Spinal cord (tissue), 10 donors: Measurements from ENCODE around the gene PRKCE. TPM values are rescaled to one million over a fixed set of nuclear protein-coding genes. Genes with fewer than 3 reads are reported as not detected.

Source experiments
- DNase-seq, 6 donors: peaks; one replicate each; pipeline versions ENCODE4 v3.0.0 to v3.0.0-alpha.2; 2013 to 2015; ENCODE audit warnings: low spot score in 6 of 6, low read depth in 4 of 6
- H3K27ac ChIP-seq: one replicate; pipeline ENCODE4 v1.5.1; 2013; ENCODE audit warnings: low read depth, low read length, control low read depth
- H3K27me3 ChIP-seq: one replicate; pipeline ENCODE4 v1.6.1; 2013; ENCODE audit warnings: low read length; ENCODE audit not compliant: control insufficient read depth, insufficient read depth
- H3K36me3 ChIP-seq: one replicate; pipeline ENCODE4 v1.6.1; 2013; ENCODE audit warnings: low read length; ENCODE audit not compliant: control insufficient read depth, insufficient read depth
- H3K4me1 ChIP-seq: one replicate; pipeline ENCODE4 v1.6.1; 2013; ENCODE audit warnings: low read length; ENCODE audit not compliant: control insufficient read depth, insufficient read depth
- H3K4me3 ChIP-seq: one replicate; pipeline ENCODE4 v1.5.1; 2013; ENCODE audit warnings: low read depth, low read length, control low read depth
- H3K9me3 ChIP-seq: one replicate; pipeline ENCODE4 v1.6.1; 2013; ENCODE audit warnings: low read length; ENCODE audit not compliant: control insufficient read depth, insufficient read depth
- WGBS: methylation state at CpG from one replicate; pipeline ENCODE4 v1.1.5; 2013; ENCODE audit warnings: missing lambda C conversion rate; ENCODE audit not compliant: insufficient coverage; 5-methylcytosine and 5-hydroxymethylcytosine counted together
- polyA plus RNA-seq, 2 donors: library from polyadenylated mRNA; unstranded; fragments of 120-200 nt; gene quantifications; one replicate each; pipeline ENCODE4 v1.2.1, GENCODE V29; 2013; ENCODE audit not compliant: insufficient read length in 2 of 2
- total RNA-seq, 2 donors: library from RNA; depleted of rRNA in 1 of 2; stranded (reverse); fragments of 120-200 nt in 1 of 2; fragments of >200 nt in 1 of 2; gene quantifications; one replicate each; pipeline versions ENCODE4 v1.2.3 to v1.2.4, GENCODE V29; 2013 to 2014
- donor health status: healthy.

Gene PRKCE
- total and polyA plus RNA-seq, 4 donors: 22.9 to 48.5 (median 37.4) TPM

DNA sequence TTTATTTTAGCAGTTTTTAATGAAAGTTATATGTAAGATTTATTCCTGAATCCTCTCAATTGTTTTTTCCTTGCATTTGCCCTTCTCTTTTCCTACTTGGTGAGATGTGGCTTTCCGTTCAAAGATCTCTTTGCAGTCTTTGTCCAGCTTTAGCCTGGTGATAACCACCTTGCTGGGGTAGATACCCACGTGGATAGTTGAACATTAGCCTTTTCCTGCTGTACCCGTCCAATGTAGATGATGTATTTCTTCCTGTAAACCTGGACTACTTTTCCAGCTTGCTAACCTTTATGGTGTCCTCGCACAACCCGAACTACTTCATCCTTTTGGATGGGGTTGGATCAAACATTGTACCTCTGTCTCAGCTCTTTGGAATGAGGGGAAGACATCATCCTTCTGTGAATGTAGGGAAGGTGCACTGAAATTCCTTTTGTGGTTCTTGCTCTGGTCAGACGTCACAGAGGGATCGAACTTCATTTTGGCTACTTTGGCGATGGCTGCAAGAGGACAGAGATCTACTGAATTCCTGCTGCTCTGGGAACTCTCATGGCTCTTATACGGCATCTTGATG, 352.5 kb downstream of the PRKCE start:
- H3K4me1 ChIP-seq: no peaks in the 10 kb centered on the region
- H3K4me3 ChIP-seq: no peak overlapping the region
- H3K9me3 ChIP-seq: no peaks in the 10 kb centered on the region
- no peak for DNase-seq
- H3K27ac ChIP-seq: no peak overlapping the region
- no peaks in the 10 kb centered on the region for H3K27me3 ChIP-seq
- peaks cover 19% of the 10 kb centered on the region for H3K36me3 ChIP-seq
- 96% methylated on average over 5 of the region's 9 CpGs for WGBS

DNA sequence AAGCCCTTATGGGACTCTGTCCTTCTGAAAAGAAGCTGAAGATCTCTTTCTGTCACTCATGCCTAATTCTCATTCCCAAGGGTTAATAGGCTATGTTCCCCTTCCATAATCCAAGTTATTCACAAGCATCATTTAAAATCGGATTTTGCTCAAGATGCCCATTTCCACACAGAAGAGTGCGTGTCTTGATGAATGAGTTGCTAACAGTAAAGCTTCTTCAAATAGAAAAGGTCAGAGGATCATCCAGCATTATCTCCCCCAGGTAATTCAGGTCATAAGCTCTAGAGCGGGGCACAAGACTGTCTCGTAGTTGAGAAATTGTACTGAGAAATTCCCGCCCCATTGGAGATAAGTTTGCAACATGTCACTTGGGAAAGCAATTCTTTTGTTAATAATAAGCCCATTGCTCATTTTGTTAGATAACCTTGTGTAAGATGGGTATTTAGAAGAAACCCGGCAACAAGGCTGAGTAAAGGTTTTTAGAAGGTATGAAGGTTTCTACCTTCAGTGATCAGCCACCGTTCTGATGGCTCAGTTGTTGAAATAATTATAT, 355.1 kb downstream of the PRKCE start:
- Histone ChIP-seq H3K4me1 (no peaks in the 10 kb centered on the region), H3K36me3 (peaks cover 19% of the 10 kb centered on the region), H3K27ac (no peak overlapping the region), H3K27me3 (no peaks in the 10 kb centered on the region), H3K4me3 (no peak overlapping the region), H3K9me3 (no peaks in the 10 kb centered on the region)
- no peak for DNase-seq
- WGBS: 94% methylated on average over 2 of the region's 7 CpGs

DNA sequence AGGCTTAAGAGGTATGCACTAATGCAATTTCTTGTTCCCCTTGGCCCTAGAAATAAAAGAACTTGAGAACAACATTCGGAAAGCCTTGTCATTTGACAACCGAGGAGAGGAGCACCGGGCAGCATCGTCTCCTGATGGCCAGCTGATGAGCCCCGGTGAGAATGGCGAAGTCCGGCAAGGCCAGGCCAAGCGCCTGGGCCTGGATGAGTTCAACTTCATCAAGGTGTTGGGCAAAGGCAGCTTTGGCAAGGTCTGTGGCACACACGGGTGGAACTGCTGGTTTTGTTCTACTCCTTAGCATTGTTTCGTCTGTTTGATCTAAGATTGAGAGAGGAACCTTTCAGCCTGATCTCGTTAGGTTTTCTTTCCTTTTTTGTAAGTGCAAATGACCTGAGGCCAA, 355.9 kb downstream of the PRKCE start:
- Histone ChIP-seq H3K4me3 (no peak overlapping the region), H3K27ac (no peak overlapping the region), H3K4me1 (no peaks in the 10 kb centered on the region), H3K9me3 (no peaks in the 10 kb centered on the region), H3K27me3 (no peaks in the 10 kb centered on the region), H3K36me3 (peaks cover 18% of the 10 kb centered on the region)
- no peak for DNase-seq
- 92% methylated on average over 10 of the region's 11 CpGs for WGBS

DNA sequence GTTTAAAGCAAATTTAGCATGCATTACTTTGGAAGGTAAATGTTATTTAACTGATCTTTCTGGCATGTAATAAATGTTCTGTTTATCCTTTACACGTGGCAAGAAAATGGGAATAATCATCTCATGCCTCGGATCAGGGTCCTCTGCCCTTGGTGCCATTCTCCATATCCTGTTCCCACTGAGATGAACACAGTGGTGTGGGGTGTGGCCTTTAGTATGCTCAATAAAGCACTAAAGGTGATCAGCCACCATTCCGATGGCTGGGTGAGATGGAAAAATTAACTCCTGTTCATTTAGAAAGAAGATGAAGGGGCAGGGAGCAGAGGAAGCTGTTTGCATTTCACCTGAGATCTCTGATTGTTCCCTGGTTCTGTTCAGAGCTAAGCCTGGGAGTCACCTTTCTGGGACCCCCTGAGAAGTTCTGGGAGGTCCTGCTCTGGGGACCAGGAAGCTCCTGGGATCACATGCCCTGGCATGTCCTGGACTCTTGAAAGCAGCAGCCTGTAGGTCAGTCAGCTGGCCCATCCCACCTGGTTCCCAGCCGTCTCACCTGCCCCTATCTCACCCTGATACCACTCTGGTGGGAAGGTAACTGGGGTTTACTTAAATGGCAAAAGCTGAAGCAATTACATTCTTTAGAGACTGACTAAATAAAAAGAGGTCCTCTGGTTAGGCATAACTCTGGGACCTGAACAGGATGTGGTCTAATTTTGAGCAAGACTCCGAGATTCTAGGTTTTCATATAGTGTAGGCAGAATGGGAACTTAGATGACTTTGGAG, 356.8 kb downstream of the PRKCE start:
- WGBS: 84% methylated on average over 3 of the region's 5 CpGs

DNA sequence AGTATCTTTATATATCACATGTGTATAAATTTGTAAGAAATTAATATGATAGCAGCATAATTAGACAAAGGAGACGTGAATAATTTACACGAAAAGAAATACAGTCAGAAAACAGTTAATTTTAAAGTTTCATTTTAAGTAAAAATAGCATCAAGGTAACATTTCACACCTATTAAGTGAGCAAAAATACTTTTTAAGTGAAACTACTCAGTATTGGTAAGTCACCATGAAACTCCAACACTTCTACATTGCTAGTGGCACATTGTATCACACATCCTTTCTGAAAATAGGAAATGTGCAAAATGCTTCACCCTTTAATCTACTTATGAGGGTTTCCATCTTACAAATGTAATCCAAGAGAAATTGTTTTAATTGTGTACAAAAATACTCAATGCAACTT, 357.8 kb downstream of the PRKCE start:
- WGBS: no CpG with 5 or more reads among the region's 2 CpGs
- H3K27ac ChIP-seq: no peak overlapping the region
- H3K4me1 ChIP-seq: no peaks in the 10 kb centered on the region
- no peak for DNase-seq
- H3K27me3 ChIP-seq: no peaks in the 10 kb centered on the region
- no peaks in the 10 kb centered on the region for H3K9me3 ChIP-seq
- peaks cover 18% of the 10 kb centered on the region for H3K36me3 ChIP-seq
- no peak overlapping the region for H3K4me3 ChIP-seq

More for the DNA sequence above, 356.8 kb downstream of the PRKCE start:
- DNase-seq: no peak
- Histone ChIP-seq H3K27ac (no peak overlapping the region), H3K27me3 (no peaks in the 10 kb centered on the region), H3K4me3 (no peak overlapping the region), H3K36me3 (peaks cover 19% of the 10 kb centered on the region), H3K9me3 (no peaks in the 10 kb centered on the region), H3K4me1 (no peaks in the 10 kb centered on the region)

DNA sequence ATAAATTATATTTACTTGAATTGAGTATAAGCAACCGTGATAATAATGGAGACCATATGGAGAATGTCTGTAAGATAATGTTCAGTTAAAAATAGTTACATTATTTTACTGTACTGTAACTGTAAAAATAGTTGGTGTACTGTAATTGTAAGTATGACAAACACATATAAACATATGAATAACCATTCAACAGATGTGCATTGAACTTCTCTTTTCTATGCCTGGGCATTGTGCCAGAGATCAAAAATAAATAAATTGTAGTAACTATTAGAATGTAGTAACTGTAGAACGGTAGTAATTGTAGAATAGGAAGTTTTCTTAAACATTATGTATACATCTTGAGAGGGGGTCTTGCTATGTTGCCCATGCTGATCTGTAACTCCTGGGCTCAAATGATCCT, 358.3 kb downstream of the PRKCE start:
- no peak for DNase-seq
- no peaks in the 10 kb centered on the region for H3K27me3 ChIP-seq
- H3K27ac ChIP-seq: no peak overlapping the region
- peaks cover 16% of the 10 kb centered on the region for H3K36me3 ChIP-seq
- no peak overlapping the region for H3K4me3 ChIP-seq
- no CpG with 5 or more reads among the region's 2 CpGs for WGBS
- no peaks in the 10 kb centered on the region for H3K4me1 ChIP-seq
- no peaks in the 10 kb centered on the region for H3K9me3 ChIP-seq

DNA sequence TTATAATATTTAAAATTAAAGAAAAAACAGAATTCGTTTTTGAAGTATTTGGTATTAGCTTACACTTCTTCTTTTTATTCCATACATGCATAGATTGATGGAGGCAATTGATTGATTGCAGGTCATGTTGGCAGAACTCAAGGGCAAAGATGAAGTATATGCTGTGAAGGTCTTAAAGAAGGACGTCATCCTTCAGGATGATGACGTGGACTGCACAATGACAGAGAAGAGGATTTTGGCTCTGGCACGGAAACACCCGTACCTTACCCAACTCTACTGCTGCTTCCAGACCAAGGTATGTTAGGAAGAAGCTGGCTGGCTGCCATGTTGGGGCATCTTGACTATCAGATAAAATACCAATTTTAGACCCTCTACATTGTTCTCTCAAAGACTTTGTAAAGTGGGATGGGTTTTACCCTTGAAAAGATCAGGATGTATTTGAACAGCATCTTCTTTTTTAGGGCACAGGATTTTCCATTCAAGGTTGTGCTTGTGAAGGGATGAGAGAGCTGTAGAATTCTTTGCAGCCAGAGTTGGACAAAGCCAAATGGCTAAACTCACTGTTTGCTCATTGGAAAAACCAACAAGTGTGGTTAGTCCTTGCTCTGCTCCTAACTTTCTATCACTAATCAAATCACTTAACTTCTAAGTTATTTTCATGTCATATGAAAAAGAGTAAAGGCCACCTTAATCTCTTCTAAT, 358.9 kb downstream of the PRKCE start:
- DNase-seq: no peak
- no CpG with 5 or more reads among the region's 5 CpGs for WGBS
- Histone ChIP-seq H3K36me3 (peaks cover 12% of the 10 kb centered on the region), H3K4me3 (no peak overlapping the region), H3K27ac (no peak overlapping the region), H3K4me1 (no peaks in the 10 kb centered on the region), H3K9me3 (no peaks in the 10 kb centered on the region), H3K27me3 (no peaks in the 10 kb centered on the region)

DNA sequence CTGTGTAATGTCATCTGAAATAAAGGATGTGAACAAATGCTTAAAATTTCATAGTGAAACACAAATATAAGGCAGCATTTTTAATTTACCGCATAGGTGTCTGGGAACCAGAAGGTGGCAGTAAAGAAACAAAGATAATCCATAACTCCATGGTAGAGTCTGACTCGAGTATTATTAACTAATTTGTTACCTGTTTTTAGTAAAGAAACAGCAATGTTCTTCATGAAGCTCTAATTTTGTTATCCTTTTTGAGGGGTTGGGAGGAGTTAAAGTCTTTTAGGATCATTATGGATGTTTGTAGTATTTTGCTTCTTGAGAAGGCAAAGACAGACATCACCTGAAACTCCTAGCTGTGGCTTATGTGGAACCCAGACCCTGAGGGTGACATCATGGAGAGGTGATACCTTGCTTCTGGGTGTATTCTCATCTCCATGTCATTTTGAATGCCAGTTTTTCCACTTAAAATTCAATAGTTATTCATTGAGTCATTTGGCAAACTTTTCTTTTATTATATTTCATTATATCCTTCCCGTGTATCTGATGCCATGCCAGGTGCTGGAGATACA, 359.5 kb downstream of the PRKCE start:
- Histone ChIP-seq H3K27me3 (no peaks in the 10 kb centered on the region), H3K36me3 (peaks cover 12% of the 10 kb centered on the region), H3K4me3 (no peak overlapping the region), H3K27ac (no peak overlapping the region), H3K9me3 (no peaks in the 10 kb centered on the region), H3K4me1 (no peaks in the 10 kb centered on the region)
- peak in 2 of 6 donors; percentile 61 to 82 for DNase-seq
- WGBS: no CpG with 5 or more reads among the region's 3 CpGs

DNA sequence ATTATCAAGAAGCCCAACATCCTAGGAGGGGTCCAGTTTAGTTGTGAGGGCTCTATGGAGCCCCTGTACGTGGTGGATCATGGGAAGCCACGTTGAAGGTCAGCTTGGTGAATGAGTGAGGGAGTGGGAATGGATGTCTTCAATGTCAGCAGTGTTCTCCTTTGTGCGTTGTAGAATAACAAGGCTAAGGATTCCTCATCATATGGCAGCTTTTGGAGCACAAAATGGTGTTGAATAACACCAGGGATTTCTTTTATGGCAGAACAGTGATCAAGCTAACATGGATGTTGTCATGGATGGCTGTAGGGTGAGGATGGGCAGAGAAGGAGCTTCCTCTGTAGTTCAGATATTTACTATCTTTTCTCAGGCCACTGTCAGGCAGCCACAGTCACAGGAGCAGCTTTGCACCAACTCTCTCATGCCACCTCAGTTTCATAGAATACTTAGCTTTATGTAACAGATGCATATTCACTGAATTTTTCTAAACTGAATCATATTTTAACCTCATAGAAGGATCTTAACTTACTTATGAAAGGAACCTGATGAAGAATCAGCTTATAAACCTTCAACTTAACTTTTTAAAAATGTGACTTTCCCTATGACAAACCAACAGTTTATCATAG, 361.3 kb downstream of the PRKCE start:
- H3K4me1 ChIP-seq: no peaks in the 10 kb centered on the region
- WGBS: 79% methylated on average over 3 of the region's 3 CpGs
- H3K36me3 ChIP-seq: peaks cover 6% of the 10 kb centered on the region
- no peaks in the 10 kb centered on the region for H3K9me3 ChIP-seq
- no peaks in the 10 kb centered on the region for H3K27me3 ChIP-seq
- H3K27ac ChIP-seq: no peak overlapping the region
- no peak overlapping the region for H3K4me3 ChIP-seq
- no peak for DNase-seq
